ENCODE results near the gene NAP1L1. TPM values are rescaled to one million over a fixed set of nuclear protein-coding genes. Genes with fewer than 3 reads are reported as not detected.
A peak's percentile ranks its signal among the peaks of the same experiment; 100 is the strongest.

The NAP1L1 gene
- total RNA-seq, 2 experiments from 2014 or later, result 646 to 654 TPM

DNA sequence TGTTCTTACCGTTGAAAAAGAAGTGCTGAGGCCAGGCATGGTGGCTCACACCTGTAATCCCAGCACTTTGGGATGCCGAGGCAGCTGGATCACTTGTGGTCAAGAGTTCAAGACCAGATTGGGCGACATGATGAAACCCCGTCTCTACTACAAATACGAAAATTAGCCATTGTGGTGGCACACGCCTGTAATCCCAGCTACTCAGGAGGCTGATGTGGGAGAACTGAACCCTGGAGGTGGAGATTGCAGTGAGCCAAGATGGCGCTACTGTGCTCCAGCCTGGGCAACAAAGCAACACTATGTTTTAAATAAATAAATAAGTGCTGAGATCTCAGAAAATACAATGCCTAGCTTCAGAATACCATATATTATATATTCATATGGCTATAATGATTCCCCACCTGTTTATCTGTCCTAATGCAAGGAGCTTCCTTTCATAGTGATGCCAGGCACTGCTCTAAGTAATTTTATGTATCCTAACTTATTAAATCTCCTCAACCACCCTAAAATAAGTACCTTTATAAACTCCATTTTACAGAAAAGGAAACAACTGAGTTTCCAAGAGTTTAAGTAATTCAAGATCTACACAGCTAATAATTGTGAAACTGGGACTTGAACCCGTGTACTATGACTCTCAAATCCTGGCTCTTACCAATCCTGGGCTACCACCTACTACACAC lies 60.2 kb downstream of the NAP1L1 start:
- no peak overlapping the region for H3K4me3 Mint-ChIP-seq
- no peak for ATAC-seq (ENCODE audit: poor library complexity)
- no peaks in the 10 kb centered on the region for H3K36me3 Mint-ChIP-seq (ENCODE audit: low read depth)
- Histone ChIP-seq H3K27ac (ENCODE audit: low read depth in 1 of 2, low read length in 2 of 2) (no peak overlapping the region), H3K27me3 (ENCODE audit: control insufficient read depth in 1 of 2, insufficient read depth in 2 of 2, low read length in 2 of 2) (no peaks in the 10 kb centered on the region), H3K9me3 (ENCODE audit: control insufficient read depth in 1 of 2, insufficient read depth in 1 of 2, low read length in 2 of 2) (no peaks in the 10 kb centered on the region), H3K4me1 (ENCODE audit: insufficient read depth, low read length) (peaks cover 25% of the 10 kb centered on the region), H3K4me3 (ENCODE audit: low read length) (no peak overlapping the region), H3K36me3 (ENCODE audit: insufficient read depth, low read length) (no peaks in the 10 kb centered on the region)
- no peaks in the 10 kb centered on the region for H3K27me3 Mint-ChIP-seq
- no peaks in the 10 kb centered on the region for H3K9me3 Mint-ChIP-seq
- no peak overlapping the region for H3K27ac Mint-ChIP-seq
- intact Hi-C loops (cut with DNase I, micrococcal nuclease), result loop anchor here (5.0 kb wide), 2 partner anchors 47 to 542 kb away; partner anchors contain the start of gene GLIPR1 (in 1 of the 2)
- peaks cover 36% of the 10 kb centered on the region for H3K4me1 Mint-ChIP-seq (ENCODE audit: low read depth)
- TF ChIP-seq, protein P1, sequence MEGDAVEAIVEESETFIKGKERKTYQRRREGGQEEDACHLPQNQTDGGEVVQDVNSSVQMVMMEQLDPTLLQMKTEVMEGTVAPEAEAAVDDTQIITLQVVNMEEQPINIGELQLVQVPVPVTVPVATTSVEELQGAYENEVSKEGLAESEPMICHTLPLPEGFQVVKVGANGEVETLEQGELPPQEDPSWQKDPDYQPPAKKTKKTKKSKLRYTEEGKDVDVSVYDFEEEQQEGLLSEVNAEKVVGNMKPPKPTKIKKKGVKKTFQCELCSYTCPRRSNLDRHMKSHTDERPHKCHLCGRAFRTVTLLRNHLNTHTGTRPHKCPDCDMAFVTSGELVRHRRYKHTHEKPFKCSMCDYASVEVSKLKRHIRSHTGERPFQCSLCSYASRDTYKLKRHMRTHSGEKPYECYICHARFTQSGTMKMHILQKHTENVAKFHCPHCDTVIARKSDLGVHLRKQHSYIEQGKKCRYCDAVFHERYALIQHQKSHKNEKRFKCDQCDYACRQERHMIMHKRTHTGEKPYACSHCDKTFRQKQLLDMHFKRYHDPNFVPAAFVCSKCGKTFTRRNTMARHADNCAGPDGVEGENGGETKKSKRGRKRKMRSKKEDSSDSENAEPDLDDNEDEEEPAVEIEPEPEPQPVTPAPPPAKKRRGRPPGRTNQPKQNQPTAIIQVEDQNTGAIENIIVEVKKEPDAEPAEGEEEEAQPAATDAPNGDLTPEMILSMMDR (IDR thresholded peaks at IDR 0.05), result no peak
- DNase-seq, result no peak
- ChIA-PET POLR2A (interaction anchor here (1.0 kb wide), 1 partner anchor 8 kb away, joined by 3 read pairs; no protein-coding TSS in a partner anchor), CTCF (interaction anchor here (0.9 to 1.1 kb wide), 2 partner anchors 213 to 539 kb away, joined by 3 read pairs; no protein-coding TSS in a partner anchor)

DNA sequence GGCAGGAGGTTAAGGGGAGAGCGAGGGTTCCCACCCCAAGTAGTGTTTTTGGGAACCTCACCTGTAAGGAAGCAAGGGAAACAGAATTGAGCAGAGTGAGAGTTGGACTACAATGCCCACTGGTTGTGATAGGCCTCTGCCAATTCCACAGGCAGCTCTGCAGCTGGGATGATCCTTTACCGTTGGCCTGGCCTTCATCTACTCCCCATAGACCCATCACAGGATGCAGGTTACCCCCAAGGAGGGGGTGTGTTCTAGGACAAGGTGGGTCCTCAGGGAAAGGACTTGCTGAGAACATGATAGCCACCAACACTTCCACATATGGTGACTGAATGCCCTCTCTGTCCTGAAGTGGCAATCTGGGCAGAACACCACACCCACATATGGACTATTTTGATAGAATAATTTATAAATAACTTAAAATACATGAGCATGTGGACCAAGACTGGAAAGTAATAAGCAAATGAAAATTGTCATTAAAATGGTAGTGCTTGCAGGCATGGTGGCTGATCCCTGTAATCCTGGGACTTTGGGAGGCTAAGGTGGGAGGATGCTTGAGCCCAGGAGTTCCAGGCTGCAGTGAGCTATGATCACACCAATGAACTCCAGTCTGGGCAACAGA lies 61.3 kb downstream of the NAP1L1 start:
- no peaks in the 10 kb centered on the region for H3K9me3 ChIP-seq (ENCODE audit: control insufficient read depth in 1 of 2, insufficient read depth in 1 of 2, low read length in 2 of 2)
- no peak overlapping the region for H3K4me3 ChIP-seq (ENCODE audit: low read length)
- no peak for DNase-seq
- H3K4me1 ChIP-seq (ENCODE audit: insufficient read depth, low read length), result peaks cover 26% of the 10 kb centered on the region
- ATAC-seq (ENCODE audit: poor library complexity), result no peak
- Mint-ChIP-seq H3K27me3 (no peaks in the 10 kb centered on the region), H3K4me3 (no peak overlapping the region), H3K9me3 (no peaks in the 10 kb centered on the region), H3K36me3 (ENCODE audit: low read depth) (no peaks in the 10 kb centered on the region), H3K27ac (peak overlapping the region; percentile 68), H3K4me1 (ENCODE audit: low read depth) (peaks cover 26% of the 10 kb centered on the region)
- no peaks in the 10 kb centered on the region for H3K27me3 ChIP-seq (ENCODE audit: control insufficient read depth in 1 of 2, insufficient read depth in 2 of 2, low read length in 2 of 2)
- H3K36me3 ChIP-seq (ENCODE audit: insufficient read depth, low read length), result no peaks in the 10 kb centered on the region
- TF ChIP-seq, protein P1 (IDR thresholded peaks at IDR 0.05), result no peak
- H3K27ac ChIP-seq (ENCODE audit: low read depth in 1 of 2, low read length in 2 of 2), result no peak overlapping the region
- CTCF ChIA-PET, result no interaction called here
- intact Hi-C loops (cut with DNase I, micrococcal nuclease), result loop anchor here (5.0 kb wide), 2 partner anchors 46 to 541 kb away; partner anchors contain the start of gene GLIPR1 (in 1 of the 2)
- POLR2A ChIA-PET, result interaction anchor here (3.5 kb wide), 1 partner anchor 7 kb away, joined by 72 read pairs; the partner anchor contains the start of gene PHLDA1

DNA sequence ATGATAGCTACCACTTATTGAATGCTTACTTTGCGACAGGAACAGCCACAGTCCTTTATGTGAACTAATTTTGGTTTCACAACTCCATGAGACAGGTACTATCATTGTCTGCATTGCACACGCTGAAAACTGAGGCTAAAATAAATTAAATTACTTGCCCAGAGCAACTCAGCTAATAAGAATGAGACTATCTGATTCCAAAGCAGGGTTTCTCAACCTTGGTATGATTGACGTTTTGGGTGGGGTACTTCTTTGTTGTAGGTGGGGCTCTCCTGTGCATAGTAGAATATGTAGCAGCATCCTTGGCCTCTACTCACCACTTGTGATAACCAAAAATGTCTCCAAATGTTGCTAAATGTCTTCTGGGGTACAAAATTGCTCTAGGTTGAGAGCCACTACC lies 62.0 kb downstream of the NAP1L1 start:
- H3K27me3 Mint-ChIP-seq, result no peaks in the 10 kb centered on the region
- no peak overlapping the region for H3K4me3 ChIP-seq (ENCODE audit: low read length)
- DNase-seq (no peak), ATAC-seq (ENCODE audit: poor library complexity) (no peak)
- TF ChIP-seq, protein P1 (IDR thresholded peaks at IDR 0.05), result no peak
- H3K27me3 ChIP-seq (ENCODE audit: control insufficient read depth in 1 of 2, insufficient read depth in 2 of 2, low read length in 2 of 2), result no peaks in the 10 kb centered on the region
- peak overlapping the region; percentile 68 for H3K27ac Mint-ChIP-seq
- no peaks in the 10 kb centered on the region for H3K36me3 ChIP-seq (ENCODE audit: insufficient read depth, low read length)
- no peaks in the 10 kb centered on the region for H3K9me3 ChIP-seq (ENCODE audit: control insufficient read depth in 1 of 2, insufficient read depth in 1 of 2, low read length in 2 of 2)
- H3K4me1 ChIP-seq (ENCODE audit: insufficient read depth, low read length), result peaks cover 26% of the 10 kb centered on the region
- no peaks in the 10 kb centered on the region for H3K9me3 Mint-ChIP-seq
- intact Hi-C loops (cut with DNase I, micrococcal nuclease), result loop anchor here (5.0 kb wide), 2 partner anchors 45 to 540 kb away; partner anchors contain the start of gene GLIPR1 (in 1 of the 2)
- CTCF ChIA-PET, result interaction anchor here (3.3 kb wide), 1 partner anchor 9 kb away, joined by 28 read pairs; the partner anchor contains the start of gene PHLDA1
- POLR2A ChIA-PET, result interaction anchor here (3.5 kb wide), 1 partner anchor 8 kb away, joined by 72 read pairs; the partner anchor contains the start of gene PHLDA1
- peaks cover 26% of the 10 kb centered on the region for H3K4me1 Mint-ChIP-seq (ENCODE audit: low read depth)
- H3K36me3 Mint-ChIP-seq (ENCODE audit: low read depth), result no peaks in the 10 kb centered on the region
- no peak overlapping the region for H3K27ac ChIP-seq (ENCODE audit: low read depth in 1 of 2, low read length in 2 of 2)
- H3K4me3 Mint-ChIP-seq, result no peak overlapping the region

Data from CD4-positive, alpha-beta T cell (primary cell).